ENCODE measurements around the gene MRPL36.

DNA sequence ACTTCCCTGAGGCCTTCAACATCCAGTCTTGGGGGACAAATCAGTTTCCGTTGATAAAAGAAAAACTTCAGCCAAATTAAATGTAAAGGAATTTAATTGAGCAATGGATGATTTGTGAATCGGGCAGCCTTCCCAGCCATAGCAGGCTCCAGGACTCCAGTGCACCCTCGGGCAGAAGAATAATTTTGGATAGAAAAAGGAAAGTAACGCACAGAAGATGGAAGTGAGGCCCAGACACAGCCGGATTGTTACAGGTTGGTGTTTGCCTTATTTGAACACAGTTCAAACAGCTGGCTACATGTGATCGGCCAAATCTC is 19.1 kb downstream of the MRPL36 start:
- TF ChIP-seq, protein P1, sequence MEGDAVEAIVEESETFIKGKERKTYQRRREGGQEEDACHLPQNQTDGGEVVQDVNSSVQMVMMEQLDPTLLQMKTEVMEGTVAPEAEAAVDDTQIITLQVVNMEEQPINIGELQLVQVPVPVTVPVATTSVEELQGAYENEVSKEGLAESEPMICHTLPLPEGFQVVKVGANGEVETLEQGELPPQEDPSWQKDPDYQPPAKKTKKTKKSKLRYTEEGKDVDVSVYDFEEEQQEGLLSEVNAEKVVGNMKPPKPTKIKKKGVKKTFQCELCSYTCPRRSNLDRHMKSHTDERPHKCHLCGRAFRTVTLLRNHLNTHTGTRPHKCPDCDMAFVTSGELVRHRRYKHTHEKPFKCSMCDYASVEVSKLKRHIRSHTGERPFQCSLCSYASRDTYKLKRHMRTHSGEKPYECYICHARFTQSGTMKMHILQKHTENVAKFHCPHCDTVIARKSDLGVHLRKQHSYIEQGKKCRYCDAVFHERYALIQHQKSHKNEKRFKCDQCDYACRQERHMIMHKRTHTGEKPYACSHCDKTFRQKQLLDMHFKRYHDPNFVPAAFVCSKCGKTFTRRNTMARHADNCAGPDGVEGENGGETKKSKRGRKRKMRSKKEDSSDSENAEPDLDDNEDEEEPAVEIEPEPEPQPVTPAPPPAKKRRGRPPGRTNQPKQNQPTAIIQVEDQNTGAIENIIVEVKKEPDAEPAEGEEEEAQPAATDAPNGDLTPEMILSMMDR (conservative IDR thresholded peaks at IDR 0.05; ENCODE audit: low read depth in 2 of 2): no peak
- no peak for TF ChIP-seq EZH2 (IDR thresholded peaks at IDR 0.05; ENCODE audit: low read depth, unreplicated experiment)
- TF ChIP-seq, protein P2, sequence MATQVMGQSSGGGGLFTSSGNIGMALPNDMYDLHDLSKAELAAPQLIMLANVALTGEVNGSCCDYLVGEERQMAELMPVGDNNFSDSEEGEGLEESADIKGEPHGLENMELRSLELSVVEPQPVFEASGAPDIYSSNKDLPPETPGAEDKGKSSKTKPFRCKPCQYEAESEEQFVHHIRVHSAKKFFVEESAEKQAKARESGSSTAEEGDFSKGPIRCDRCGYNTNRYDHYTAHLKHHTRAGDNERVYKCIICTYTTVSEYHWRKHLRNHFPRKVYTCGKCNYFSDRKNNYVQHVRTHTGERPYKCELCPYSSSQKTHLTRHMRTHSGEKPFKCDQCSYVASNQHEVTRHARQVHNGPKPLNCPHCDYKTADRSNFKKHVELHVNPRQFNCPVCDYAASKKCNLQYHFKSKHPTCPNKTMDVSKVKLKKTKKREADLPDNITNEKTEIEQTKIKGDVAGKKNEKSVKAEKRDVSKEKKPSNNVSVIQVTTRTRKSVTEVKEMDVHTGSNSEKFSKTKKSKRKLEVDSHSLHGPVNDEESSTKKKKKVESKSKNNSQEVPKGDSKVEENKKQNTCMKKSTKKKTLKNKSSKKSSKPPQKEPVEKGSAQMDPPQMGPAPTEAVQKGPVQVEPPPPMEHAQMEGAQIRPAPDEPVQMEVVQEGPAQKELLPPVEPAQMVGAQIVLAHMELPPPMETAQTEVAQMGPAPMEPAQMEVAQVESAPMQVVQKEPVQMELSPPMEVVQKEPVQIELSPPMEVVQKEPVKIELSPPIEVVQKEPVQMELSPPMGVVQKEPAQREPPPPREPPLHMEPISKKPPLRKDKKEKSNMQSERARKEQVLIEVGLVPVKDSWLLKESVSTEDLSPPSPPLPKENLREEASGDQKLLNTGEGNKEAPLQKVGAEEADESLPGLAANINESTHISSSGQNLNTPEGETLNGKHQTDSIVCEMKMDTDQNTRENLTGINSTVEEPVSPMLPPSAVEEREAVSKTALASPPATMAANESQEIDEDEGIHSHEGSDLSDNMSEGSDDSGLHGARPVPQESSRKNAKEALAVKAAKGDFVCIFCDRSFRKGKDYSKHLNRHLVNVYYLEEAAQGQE (IDR thresholded peaks at IDR 0.05; ENCODE audit: unreplicated experiment): no peak
- TF ChIP-seq ZNF331 (CRISPR knock-in tag; IDR thresholded peaks at IDR 0.05; ENCODE audit: low read depth): no peak
- TF ChIP-seq, protein P3, sequence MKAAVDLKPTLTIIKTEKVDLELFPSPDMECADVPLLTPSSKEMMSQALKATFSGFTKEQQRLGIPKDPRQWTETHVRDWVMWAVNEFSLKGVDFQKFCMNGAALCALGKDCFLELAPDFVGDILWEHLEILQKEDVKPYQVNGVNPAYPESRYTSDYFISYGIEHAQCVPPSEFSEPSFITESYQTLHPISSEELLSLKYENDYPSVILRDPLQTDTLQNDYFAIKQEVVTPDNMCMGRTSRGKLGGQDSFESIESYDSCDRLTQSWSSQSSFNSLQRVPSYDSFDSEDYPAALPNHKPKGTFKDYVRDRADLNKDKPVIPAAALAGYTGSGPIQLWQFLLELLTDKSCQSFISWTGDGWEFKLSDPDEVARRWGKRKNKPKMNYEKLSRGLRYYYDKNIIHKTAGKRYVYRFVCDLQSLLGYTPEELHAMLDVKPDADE (IDR thresholded peaks at IDR 0.05): no peak
- no peak for TF ChIP-seq POLR2AphosphoS5 (IDR thresholded peaks at IDR 0.05; ENCODE audit: low read depth)

All from GM23338 (cell line).